Raji (cell line): ENCODE results near the gene CCDC77.

Experiments used
- POLR2A ChIP-seq: IDR thresholded peaks from 2 replicates; pipeline ENCODE4 v1.6.1; 2011; ENCODE audit warnings: low read depth, low read length, control low read depth; ENCODE audit not compliant: insufficient read depth

The CCDC77 gene

DNA sequence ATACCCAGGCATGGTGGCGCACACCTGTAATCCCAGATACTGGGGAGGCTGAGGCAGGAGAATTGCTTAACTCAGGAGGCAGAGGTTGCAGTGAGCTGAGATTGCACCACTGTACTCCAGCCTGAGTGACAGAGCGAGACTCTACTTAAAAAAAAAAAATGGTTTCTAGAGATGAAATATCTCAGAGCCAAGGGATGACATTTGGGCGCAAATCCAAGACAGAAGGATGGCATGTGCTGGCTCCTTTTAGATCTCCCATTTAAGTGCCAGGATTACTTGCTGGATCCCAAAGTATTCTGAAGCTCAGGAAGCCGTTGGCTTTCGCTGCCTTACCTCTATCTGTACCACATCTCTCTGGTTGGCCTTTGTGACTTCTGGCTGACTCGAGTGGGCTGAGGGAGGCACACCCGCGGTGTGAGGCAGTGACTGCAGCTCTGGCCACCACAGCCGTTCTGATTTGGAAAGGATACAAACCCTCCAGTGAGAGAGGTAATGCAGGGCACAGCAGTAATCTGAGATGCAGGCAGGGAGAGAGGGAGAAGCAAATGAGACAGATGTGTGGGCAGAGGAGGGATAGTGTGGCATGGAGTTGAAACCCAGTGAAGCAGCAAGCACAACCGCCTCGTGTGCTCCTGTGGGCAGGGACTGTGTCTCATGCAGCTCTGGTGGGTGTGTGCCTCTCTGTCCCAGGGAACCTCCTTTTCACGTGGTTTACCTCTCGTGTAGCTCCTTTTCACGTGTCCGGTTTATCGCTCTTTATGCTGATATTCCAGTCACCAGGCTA, 63.2 kb downstream of the CCDC77 start:
- TF ChIP-seq POLR2A: no peak

DNA sequence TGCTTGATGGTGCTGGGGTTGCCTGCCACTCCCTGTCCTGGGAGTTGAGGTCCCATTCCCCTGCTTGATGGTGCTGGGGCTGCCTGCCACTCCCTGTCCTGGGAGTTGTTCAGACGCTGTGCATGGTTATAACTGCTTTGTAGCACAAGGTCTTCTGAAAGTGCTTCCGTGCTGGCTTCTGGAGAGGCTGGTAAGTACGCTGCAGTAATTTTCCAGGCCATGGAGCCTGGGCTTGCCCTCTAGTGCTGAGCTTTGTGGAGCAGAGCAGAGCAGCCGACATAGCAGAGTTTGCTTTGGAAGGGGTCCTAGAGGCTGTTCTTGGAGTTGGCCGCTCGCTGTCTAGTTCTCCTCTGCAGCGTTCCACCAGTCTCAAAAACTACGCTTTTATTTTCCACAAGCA, 64.6 kb downstream of the CCDC77 start:
- no peak for TF ChIP-seq POLR2A

GRCh38 chr12:466762-467161, 65.3 kb downstream of the CCDC77 start:
- TF ChIP-seq POLR2A: no peak

GRCh38 chr12:467591-467990, 66.1 kb downstream of the CCDC77 start:
- TF ChIP-seq POLR2A: no peak

DNA sequence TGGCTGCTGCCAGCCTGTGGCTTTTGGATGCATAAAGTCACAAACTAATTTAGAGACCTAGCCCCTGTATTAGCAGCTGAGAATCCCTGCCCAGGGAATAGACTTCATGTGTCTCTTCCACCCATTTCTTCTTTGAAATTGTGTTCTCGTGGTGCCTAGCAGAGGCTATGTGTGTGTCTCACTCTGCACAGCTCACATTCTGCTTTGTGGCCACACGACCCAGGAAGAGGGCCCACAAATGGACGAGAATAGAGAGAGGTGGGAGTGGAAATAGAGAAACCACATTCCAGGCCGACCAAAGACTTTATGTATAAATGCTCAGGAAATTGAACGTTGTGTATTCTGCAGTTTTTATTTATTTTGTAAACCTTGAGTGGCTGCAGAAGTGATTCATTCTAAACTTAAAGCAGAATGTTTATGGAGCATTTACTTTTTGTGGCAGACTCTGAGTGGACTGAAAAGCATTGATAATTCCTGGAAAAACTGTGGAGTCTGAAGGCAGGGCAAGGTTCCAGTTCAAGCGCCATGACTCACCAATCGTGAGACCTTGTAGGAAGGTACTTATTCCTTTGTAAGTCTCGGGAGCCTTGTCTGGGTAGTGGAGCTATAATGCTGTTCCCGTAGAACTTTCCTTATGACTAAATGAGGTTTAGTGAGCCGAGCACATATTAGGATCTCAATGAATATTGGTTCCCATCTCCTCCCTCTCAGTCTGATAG, 67.4 kb downstream of the CCDC77 start:
- no peak for TF ChIP-seq POLR2A

DNA sequence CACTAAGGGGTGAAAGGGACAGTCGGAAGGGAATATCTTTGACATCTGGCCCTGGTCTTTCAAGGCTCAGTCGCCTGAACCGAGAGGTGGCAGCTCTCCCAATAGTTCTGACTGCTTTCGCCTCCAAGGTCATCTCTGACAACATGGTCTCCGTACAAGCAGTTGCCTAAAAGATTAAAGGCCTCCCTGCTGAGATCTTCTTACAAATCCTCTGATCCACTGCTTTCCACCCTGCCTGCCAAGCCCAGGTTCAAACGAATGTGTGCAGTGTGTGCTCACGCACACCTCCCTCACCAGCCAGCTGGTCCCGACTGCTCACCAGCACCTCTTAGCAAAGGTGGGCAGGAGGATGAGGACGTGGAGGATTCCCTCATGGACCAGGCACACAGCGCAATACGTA, 68.7 kb downstream of the CCDC77 start:
- TF ChIP-seq POLR2A: no peak

GRCh38 chr12:473198-473597, 71.8 kb downstream of the CCDC77 start:
- TF ChIP-seq POLR2A: no peak

DNA sequence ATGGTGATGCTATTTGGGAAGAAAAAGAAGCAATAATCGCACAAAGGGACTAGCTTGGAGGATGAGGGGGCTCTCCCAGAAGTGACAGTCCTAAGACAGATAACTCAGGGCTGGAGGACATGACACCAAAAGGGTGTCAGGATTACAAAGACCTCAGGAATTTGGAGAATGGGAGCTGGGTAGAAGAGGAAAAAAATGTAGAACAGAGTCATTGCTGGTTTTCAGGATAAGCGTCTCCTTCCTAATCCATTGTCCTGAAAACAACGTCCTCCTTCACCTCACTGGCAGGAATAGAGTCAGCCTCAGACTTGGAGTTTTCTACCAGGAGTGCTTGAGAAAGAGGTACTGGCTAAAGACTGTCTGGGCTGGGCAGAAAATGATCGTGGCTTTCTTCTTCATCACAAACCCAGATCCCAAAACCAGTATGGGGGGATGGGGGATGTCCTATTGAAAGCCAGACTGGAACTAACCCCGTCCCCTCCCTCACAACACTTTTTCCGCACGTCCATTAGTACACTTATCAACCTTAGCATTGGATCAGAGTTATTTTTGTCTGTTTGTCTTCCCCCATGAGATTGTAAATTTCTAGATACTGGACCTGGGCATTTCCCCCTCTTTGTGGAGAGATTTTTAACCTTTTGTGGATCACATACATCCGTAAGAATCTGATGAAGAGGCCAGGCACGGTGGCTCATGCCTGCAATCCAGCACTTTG, 72.6 kb downstream of the CCDC77 start:
- TF ChIP-seq POLR2A: no peak

GRCh38 chr12:475286-475685, 73.8 kb downstream of the CCDC77 start:
- TF ChIP-seq POLR2A: no peak

DNA sequence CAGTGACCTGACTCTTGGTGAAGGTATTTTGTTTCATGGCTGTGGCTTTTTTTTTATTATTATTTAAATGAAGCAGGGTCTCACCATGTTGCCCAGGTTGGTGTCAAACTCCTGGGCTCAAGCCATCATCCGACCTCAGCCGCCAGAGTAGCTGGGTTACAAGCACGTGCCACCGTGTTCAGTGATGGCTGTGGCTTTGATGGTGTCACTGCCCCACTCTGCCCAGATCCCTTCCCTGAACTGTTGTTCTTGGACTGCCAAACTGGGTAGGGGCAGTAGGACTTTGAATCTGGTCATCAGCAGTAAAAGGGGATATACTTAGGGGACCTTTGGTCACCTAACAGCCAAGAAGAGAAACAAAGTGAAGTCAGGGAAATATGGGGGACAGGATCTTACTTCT, 77.7 kb downstream of the CCDC77 start:
- no peak for TF ChIP-seq POLR2A

DNA sequence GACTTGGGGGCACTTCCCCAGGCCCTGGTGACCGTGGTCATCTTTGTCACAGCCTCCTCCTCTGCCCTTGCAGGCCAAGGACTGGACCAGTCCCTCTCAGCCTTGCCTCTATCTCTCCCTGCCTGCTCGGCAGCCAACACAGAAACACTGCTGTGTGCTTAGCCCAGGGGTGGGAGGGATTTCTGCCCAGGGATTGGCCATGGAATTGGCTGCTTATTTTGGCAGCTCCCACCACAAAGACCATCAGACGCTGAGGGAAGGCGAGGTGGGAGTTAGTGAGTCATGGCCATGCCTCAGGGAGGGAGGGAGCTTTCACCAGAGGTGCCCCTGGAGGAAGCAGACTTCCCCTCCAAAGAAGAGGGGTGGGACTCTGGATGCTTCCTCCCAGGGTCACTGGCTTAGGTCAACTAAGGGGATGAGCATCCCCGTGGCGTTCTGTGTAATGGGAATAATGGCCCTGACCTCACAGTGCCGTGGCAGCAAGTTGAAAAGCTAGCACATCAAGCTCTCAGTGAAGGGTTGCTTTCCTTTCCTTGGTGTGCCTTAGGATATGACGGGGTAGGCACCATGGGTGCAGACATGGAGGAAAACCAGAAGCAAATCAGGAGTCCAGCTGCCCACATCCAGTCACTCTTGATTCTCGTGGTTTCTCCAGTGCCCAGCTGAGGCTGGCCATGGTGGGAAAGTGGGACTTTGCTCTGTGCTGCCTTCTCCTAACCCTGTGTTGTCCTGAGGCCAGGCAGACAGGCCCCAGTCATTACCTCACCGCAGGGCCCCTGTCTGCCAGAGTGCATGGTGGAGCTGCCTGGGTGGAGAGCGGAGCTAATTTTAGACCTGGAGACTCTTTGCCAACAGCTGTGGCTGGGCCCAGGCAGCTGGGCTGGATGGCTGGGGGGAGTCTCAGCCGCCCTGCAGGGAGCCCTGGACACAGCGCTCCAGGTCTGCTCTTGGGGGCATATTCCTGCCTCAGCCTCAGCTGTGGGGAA, 79.7 kb downstream of the CCDC77 start:
- TF ChIP-seq POLR2A: no peak

- TF ChIP-seq POLR2A: no peak
Measured at GRCh38 chr12:482061-482460, 80.6 kb downstream of the CCDC77 start.

DNA sequence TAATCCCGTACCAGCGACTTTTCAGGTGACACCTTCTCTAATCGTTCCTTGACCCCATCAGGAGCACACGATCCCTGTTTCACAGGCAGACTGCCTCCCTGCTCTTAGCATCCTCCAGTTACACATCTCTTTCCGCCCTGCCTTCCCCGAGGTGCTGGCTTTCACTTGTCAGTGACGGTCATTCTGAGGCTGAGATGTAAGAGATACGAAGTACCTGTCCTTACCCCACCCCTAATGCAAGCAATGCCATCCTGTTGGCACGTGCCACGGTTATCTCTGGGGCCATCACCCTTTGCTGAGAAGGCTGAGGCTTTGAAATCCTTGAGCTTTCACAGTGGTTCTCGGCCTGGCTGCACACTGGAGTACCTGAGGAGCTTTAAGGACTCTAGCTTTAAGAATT, 82.7 kb downstream of the CCDC77 start:
- TF ChIP-seq POLR2A: no peak

DNA sequence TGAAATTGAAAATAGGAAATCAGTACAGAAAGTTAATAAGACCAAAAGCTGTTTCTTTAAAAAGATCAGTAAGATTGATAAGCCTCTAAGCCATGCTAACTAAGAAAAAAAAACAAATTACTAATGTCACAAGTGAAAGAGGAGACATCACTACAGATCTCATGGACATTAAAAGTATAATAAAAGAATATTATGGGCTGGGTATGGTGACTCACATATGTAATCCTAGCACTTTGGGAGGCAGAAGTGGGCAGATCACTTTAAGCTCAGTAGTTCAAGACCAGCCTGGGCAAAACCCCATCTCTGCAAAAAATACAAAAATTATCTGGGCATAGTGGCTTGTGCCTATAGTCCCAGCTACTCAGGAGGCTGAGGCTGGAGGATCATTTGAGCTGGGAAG, 88.8 kb downstream of the CCDC77 start:
- no peak for TF ChIP-seq POLR2A
